GM19397 (cell line): Measurements from ENCODE around the gene ACE2.

Experiments used
- ATAC-seq: cut with Tn5 transposase; IDR thresholded peaks from one replicate; pipeline ENCODE4 v1.9.1; 2021; ENCODE audit warnings: mild to moderate bottlenecking, moderate library complexity; ENCODE audit not compliant: unreplicated experiment

Gene ACE2

GRCh38 chrX:15515931-15516330, 84.8 kb downstream of the ACE2 start:
- no peak for ATAC-seq

- no peak for ATAC-seq
Observed at GRCh38 chrX:15514279-15514678, 86.5 kb downstream of the ACE2 start.

GRCh38 chrX:15512401-15512965, 88.3 kb downstream of the ACE2 start:
- no peak for ATAC-seq

DNA sequence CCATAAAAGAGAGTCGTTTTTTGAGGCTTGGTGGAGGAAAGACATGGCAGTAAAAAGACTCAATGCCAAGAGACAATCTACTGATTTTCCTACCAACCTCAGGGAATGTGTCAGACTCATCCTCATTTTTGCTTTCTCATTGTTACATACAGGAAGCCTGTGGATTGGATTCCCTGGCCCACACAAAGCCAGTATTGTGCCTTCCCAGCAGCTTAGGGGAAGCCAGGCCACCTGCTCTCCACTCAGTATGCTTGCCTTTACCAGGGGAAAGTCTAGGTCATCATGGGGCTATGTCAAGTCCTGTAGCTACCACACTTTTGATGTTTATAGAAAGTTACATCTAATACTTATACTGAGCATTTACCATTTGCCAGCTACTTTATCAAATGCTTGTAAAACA, 89.2 kb downstream of the ACE2 start:
- no peak for ATAC-seq
